Stomach (tissue), 9 donors: ENCODE results near the gene IL21R. TPM values are rescaled to one million over a fixed set of nuclear protein-coding genes. Genes with fewer than 3 reads are reported as not detected.
A peak's percentile ranks its signal among the peaks of the same experiment; 100 is the strongest.

Experiments
- DNase-seq, 2 donors: peaks; one replicate each; pipeline versions ENCODE4 v3.0.0 to v3.0.0-alpha.2; 2013 to 2019
- H3K27ac ChIP-seq, 5 donors: fragments of 200-600 bp in 4 of 5; sonication (generic) in 4 of 5; one replicate each; pipeline ENCODE4 v1.5.1; 2013 to 2019; ENCODE audit warnings: mild to moderate bottlenecking in 1 of 5, moderate library complexity in 1 of 5
- H3K27me3 ChIP-seq, 3 donors: fragments of 200-600 bp; sonication (generic); one replicate each; pipeline ENCODE4 v1.5.1; 2017 to 2019; ENCODE audit warnings: mixed run types in 1 of 3
- H3K36me3 ChIP-seq, 4 donors: fragments of 200-600 bp; sonication (generic); 1 replicate in 3 of 4; 2 replicates in 1 of 4; pipeline ENCODE4 v1.5.1; 2016 to 2019
- H3K4me1 ChIP-seq, 4 donors: fragments of 200-600 bp; sonication (generic); one replicate each; pipeline ENCODE4 v1.5.1; 2016 to 2019
- H3K4me3 ChIP-seq, 4 donors: fragments of 200-600 bp; sonication (generic) in 3 of 4; one replicate each; pipeline ENCODE4 v1.5.1; 2016 to 2019; ENCODE audit warnings: mild to moderate bottlenecking in 1 of 4
- H3K9me3 ChIP-seq, 4 donors: fragments of 200-600 bp; sonication (generic); one replicate each; pipeline ENCODE4 v1.5.1; 2016 to 2019
- CTCF ChIP-seq, 7 experiments: fragments of 450-650 bp in 4 of 7; fragments of 200-600 bp in 3 of 7; sonication (generic) in 3 of 7; IDR thresholded peaks; one replicate each; pipeline ENCODE4 v1.5.1; 2016 to 2019; ENCODE audit warnings: antibody characterized with exemption in 7 of 7, control low read depth in 2 of 7, mild to moderate bottlenecking in 1 of 7
- EP300 ChIP-seq: sonication (generic); formaldehyde crosslinking; IDR thresholded peaks from one replicate; pipeline ENCODE4 v1.6.1; 2017; ENCODE audit warnings: antibody characterized with exemption
- POLR2A ChIP-seq, 4 donors: fragments of 450-650 bp; IDR thresholded peaks; one replicate each; pipeline ENCODE4 v1.6.1; 2016; ENCODE audit warnings: antibody characterized with exemption in 4 of 4, control low read depth in 2 of 4, mild to moderate bottlenecking in 1 of 4, moderate library complexity in 1 of 4
- POLR2AphosphoS5 ChIP-seq, 3 donors: sonication (generic); formaldehyde crosslinking; IDR thresholded peaks; one replicate each; pipeline ENCODE4 v1.6.1; 2016; ENCODE audit warnings: antibody characterized with exemption in 3 of 3
- WGBS, 5 donors: extraction: QIAGEN DNeasy Blood & Tissue Kit in 3 of 5; methylation state at CpG; one replicate each; pipeline versions ENCODE4 v1.1.5 to v1.1.7; 2013 to 2018; 5-methylcytosine and 5-hydroxymethylcytosine counted together
- intact Hi-C: fragments of 100-400 bp; cut with DNase I; formaldehyde crosslinking; loops from one replicate; pipeline ENCODE4 v1.15.1; 2023; ENCODE audit warnings: low total_unique reads
- polyA plus RNA-seq, 3 donors: library from polyadenylated mRNA; stranded (reverse); fragments of 200-250 nt; gene quantifications; one replicate each; pipeline ENCODE4 v1.2.3, GENCODE V29; 2013
- total RNA-seq, 5 donors: library from RNA; depleted of rRNA; stranded (reverse); fragments of >200 nt; gene quantifications; one replicate each; pipeline versions ENCODE4 v1.1.0 to v1.2.3, GENCODE V29; 2014 to 2016
- donor health status: healthy with polysubstance abuse.
- donor health status: Bipolar disorder and iron deficiency.
- donor health status: healthy.

Gene IL21R
- total and polyA plus RNA-seq, 8 donors: 0.14 to 0.73 (median 0.38) TPM; not detected in 4

- Histone ChIP-seq H3K4me3 (no peak overlapping the region), H3K4me1 (no peaks in the 10 kb centered on the region), H3K27me3 (no peaks in the 10 kb centered on the region), H3K36me3 (peaks cover 82 to 100% (median 100%) of the 10 kb centered on the region in 4 donors), H3K27ac (peak overlapping the region in 1 of 5 donors; percentile 45), H3K9me3 (no peaks in the 10 kb centered on the region)
- TF ChIP-seq EP300: no peak
- TF ChIP-seq POLR2A (IDR thresholded peaks at IDR 0.05): no peak
- no peak for TF ChIP-seq POLR2AphosphoS5 (IDR thresholded peaks at IDR 0.05)
- no peak for TF ChIP-seq CTCF (IDR thresholded peaks at IDR 0.05)
- no peak for DNase-seq
- intact Hi-C loops: no loop called here
- 87 to 94% (median 89%) methylated on average over 9 of the region's 9 CpGs for WGBS, 5 donors
These were observed 97.7 kb downstream of the IL21R start for GRCh38 chr16:27499659-27500055.

- Histone ChIP-seq H3K27ac (no peak overlapping the region), H3K36me3 (peaks cover 88 to 100% (median 100%) of the 10 kb centered on the region in 4 donors), H3K9me3 (no peaks in the 10 kb centered on the region), H3K4me3 (no peak overlapping the region), H3K4me1 (no peaks in the 10 kb centered on the region), H3K27me3 (no peaks in the 10 kb centered on the region)
- WGBS, 5 donors: 90 to 98% (median 96%) methylated on average over 3 of the region's 3 CpGs
- intact Hi-C loops: no loop called here
- DNase-seq: no peak
- no peak for TF ChIP-seq CTCF (IDR thresholded peaks at IDR 0.05)
- TF ChIP-seq POLR2AphosphoS5 (IDR thresholded peaks at IDR 0.05): no peak
- TF ChIP-seq EP300: no peak
- no peak for TF ChIP-seq POLR2A (IDR thresholded peaks at IDR 0.05)
These were observed 98.8 kb downstream of the IL21R start for GRCh38 chr16:27500801-27501200.

Other genes with a start within 250 kb of the IL21R start
- gene KDM8, start 198.6 kb upstream of the IL21R start, total RNA-seq: 10 to 100 TPM in 1 of 5 donors, 1 to 10 TPM in 4; 1.4 to 58.3 (median 3.1) TPM
- gene KDM8, start 198.6 kb upstream of the IL21R start, polyA plus RNA-seq: 1 to 10 TPM; 2.7 to 3.5 (median 2.7) TPM
- 100 to 1,000 TPM in 1 of 5 donors, 10 to 100 TPM in 3, 1 to 10 TPM in 1; 9.3 to 120 (median 24.1) TPM for gene NSMCE1, start 133.4 kb upstream of the IL21R start, total RNA-seq
- 10 to 100 TPM; 53.5 to 67.0 (median 66.0) TPM for gene NSMCE1, start 133.4 kb upstream of the IL21R start, polyA plus RNA-seq
- gene IL4R, start 88.2 kb upstream of the IL21R start, total RNA-seq: 100 to 1,000 TPM in 2 of 5 donors, 10 to 100 TPM in 3; 23.9 to 120 (median 55.2) TPM
- 10 to 100 TPM; 17.4 to 55.8 (median 18.9) TPM for gene IL4R, start 88.2 kb upstream of the IL21R start, polyA plus RNA-seq
- gene GTF3C1, start 147.7 kb downstream of the IL21R start, total RNA-seq: 100 to 1,000 TPM in 1 of 5 donors, 10 to 100 TPM in 4; 44.3 to 227 (median 70.3) TPM
- 10 to 100 TPM; 22.3 to 65.3 (median 34.4) TPM for gene GTF3C1, start 147.7 kb downstream of the IL21R start, polyA plus RNA-seq
- gene KATNIP, start 148.0 kb downstream of the IL21R start, total RNA-seq: 10 to 100 TPM; 34.4 to 52.7 (median 34.5) TPM
- gene KATNIP, start 148.0 kb downstream of the IL21R start, polyA plus RNA-seq: 1 to 10 TPM; 2.6 to 9.6 (median 5.9) TPM